Left ventricle myocardium inferior (tissue), 1 donor: ENCODE data around the gene BPIFB6. TPM values are rescaled to one million over a fixed set of nuclear protein-coding genes. Genes with fewer than 3 reads are reported as not detected.

Experiments
- DNase-seq: peaks from one replicate; pipeline ENCODE4 v3.0.0-alpha.2; 2020
- H3K27ac ChIP-seq: fragments of 200-600 bp; replicated peaks from 2 replicates; pipeline ENCODE4 v1.8.0; 2021
- H3K27me3 ChIP-seq: fragments of 200-600 bp; 2 replicates; pipeline ENCODE4 v1.8.0; 2021; ENCODE audit warnings: low read depth
- H3K36me3 ChIP-seq: fragments of 200-600 bp; 2 replicates; pipeline ENCODE4 v1.8.0; 2021
- H3K4me1 ChIP-seq: fragments of 200-600 bp; 2 replicates; pipeline ENCODE4 v1.8.0; 2021
- H3K4me3 ChIP-seq: fragments of 200-600 bp; 2 replicates; pipeline ENCODE4 v1.8.0; 2021; ENCODE audit warnings: mild to moderate bottlenecking, moderate library complexity
- H3K9me3 ChIP-seq: fragments of 200-600 bp; replicated peaks from 2 replicates; pipeline ENCODE4 v1.8.0; 2021
- CTCF ChIP-seq: fragments of 200-600 bp; IDR thresholded peaks from 2 replicates; pipeline ENCODE4 v1.8.0; 2021; ENCODE audit warnings: antibody characterized with exemption, mild to moderate bottlenecking, borderline replicate concordance
- intact Hi-C: fragments of 100-400 bp; cut with micrococcal nuclease; formaldehyde crosslinking; loops from one replicate; pipeline ENCODE4 v1.11.0; 2022
- total RNA-seq: library from RNA; stranded (reverse); fragmentation: NEBNext Ultra II Directional; extraction: Animal tissue kit (Norgen Biotek cat#: 25700); gene quantifications from one replicate; pipeline ENCODE4 v1.2.1, GENCODE V29; 2021
- donor health status: DM: no; HTN: yes; CAD: no; lungs with severe emphysema.

Gene BPIFB6
- total RNA-seq, 1 donor from 2014 or later: not detected

GRCh38 chr20:33015700-33016580, 15.5 kb upstream of the BPIFB6 start:
- intact Hi-C loops: no loop called here
- TF ChIP-seq CTCF: no peak
- Histone ChIP-seq H3K4me1 (no peaks in the 10 kb centered on the region), H3K27me3 (peaks cover 44% of the 10 kb centered on the region), H3K27ac (no peak overlapping the region), H3K36me3 (no peaks in the 10 kb centered on the region), H3K4me3 (no peak overlapping the region), H3K9me3 (no peaks in the 10 kb centered on the region)
- no peak for DNase-seq

DNA sequence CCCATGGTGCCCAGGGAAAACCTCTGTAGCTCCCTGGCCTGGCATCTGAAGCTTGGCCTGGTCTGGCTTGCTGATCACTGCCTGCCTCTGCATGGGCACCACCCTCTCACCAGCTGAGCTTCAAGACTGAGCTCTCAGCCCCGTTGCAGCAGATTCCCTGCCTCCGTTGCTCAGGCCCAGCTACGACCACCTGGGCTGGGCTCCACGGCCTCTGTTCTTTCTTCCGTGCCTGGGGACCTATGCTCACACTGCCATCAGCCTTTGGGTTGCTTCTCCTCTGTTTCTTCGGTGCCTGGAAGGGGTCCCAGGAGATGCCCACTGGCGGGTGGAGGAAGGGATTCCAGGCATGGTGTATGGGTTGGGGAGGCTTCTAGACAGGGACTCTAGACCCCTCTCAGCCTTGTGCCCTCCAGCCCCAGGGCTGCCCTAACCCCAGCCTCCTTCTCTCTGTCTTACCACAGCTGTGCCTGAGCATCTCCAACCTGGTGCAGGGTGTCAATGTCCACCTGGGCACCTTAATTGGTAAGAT, 14.8 kb upstream of the BPIFB6 start:
- H3K9me3 ChIP-seq: no peaks in the 10 kb centered on the region
- no peaks in the 10 kb centered on the region for H3K36me3 ChIP-seq
- H3K27me3 ChIP-seq: peaks cover 38% of the 10 kb centered on the region
- no peak overlapping the region for H3K4me3 ChIP-seq
- no peaks in the 10 kb centered on the region for H3K4me1 ChIP-seq
- no peak for TF ChIP-seq CTCF
- H3K27ac ChIP-seq: no peak overlapping the region
- intact Hi-C loops: no loop called here
- DNase-seq: no peak

- Histone ChIP-seq H3K4me3 (no peak overlapping the region), H3K36me3 (no peaks in the 10 kb centered on the region), H3K4me1 (no peaks in the 10 kb centered on the region), H3K9me3 (no peaks in the 10 kb centered on the region), H3K27me3 (peaks cover 32% of the 10 kb centered on the region), H3K27ac (no peak overlapping the region)
- TF ChIP-seq CTCF: no peak
- DNase-seq: no peak
- intact Hi-C loops: no loop called here
Measured at GRCh38 chr20:33017542-33017941, 13.9 kb upstream of the BPIFB6 start.

DNA sequence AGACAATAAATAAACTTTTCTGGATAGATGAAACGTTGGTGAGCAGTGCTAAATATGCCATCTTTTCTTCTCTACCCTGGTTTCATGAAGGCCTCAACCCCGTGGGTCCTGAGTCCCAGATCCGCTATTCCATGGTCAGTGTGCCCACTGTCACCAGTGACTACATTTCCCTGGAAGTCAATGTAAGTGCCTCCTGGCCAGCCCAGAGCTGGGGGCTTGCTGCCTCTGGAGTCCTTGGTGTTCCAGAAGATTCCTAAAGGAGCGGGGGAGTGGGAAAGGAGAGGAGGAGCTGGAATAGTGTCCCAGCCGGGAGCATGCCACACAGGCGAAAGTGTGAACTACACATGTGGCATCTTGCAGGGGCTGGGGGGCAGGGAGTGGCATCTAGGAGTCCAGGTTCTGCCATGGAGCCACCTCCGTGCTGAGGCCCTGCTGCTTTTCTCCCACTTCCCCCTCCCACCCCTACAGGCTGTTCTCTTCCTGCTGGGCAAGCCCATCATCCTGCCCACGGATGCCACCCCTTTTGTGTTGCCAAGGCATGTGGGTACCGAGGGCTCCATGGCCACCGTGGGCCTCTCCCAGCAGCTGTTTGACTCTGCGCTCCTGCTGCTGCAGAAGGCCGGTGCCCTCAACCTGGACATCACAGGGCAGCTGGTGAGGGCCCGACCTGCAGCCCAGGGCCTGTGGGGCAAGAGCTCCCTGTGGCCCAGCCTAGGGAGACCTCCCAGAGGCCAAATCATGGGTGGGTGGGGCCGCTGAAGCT, 13.1 kb upstream of the BPIFB6 start:
- DNase-seq: no peak
- Histone ChIP-seq H3K36me3 (no peaks in the 10 kb centered on the region), H3K27me3 (peaks cover 24% of the 10 kb centered on the region), H3K4me3 (no peak overlapping the region), H3K27ac (no peak overlapping the region), H3K9me3 (no peaks in the 10 kb centered on the region), H3K4me1 (no peaks in the 10 kb centered on the region)
- intact Hi-C loops: no loop called here
- TF ChIP-seq CTCF: no peak

DNA sequence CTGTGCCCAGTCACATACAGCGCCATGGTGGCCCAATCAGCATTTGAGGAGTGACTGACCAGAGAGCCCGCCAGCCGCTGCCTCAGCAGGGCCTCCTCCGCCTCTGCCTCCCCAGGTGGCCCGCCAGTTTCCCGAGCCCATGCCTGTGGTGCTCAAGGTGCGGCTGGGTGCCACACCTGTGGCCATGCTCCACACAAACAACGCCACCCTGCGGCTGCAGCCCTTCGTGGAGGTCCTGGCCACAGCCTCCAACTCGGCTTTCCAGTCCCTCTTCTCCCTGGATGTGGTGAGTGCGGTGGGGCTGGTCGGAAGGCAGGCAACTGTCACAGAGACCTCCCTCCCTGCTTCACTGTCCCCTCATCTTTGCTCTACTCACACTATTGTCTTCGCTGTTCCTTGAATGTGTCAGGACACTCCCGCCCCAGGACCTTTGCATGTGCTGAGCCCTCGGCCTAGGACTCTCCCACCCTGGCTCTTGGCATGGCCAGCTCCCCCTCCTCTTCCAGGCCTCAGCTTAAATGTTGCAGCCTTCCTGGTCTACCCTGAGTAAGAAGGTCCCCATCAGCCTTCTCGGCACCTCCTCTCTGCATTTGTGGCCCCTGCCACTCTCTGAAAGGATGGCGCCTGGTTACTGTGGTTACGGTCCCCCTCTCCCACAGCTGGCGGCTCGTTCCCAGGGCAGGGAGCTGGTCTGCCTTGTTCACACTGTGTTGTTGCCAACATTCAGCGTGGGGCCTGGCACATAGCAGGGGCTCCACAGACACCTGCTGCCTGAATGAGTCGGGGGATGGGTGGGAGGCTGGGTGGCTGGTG, 11.8 kb upstream of the BPIFB6 start:
- no peak for TF ChIP-seq CTCF
- no peaks in the 10 kb centered on the region for H3K9me3 ChIP-seq
- no peaks in the 10 kb centered on the region for H3K4me1 ChIP-seq
- no peaks in the 10 kb centered on the region for H3K36me3 ChIP-seq
- intact Hi-C loops: no loop called here
- DNase-seq: no peak
- H3K27me3 ChIP-seq: peaks cover 14% of the 10 kb centered on the region
- H3K27ac ChIP-seq: no peak overlapping the region
- H3K4me3 ChIP-seq: no peak overlapping the region
